NCI-H1048 (cell line): ENCODE results near the gene NIM1K.
"Not testable (repeated sequence)": the region's sequence is repeated elsewhere in the genome, so short reads cannot be mapped to it uniquely, and the experiment has no call there.

ENCODE experiments used
- DNase-seq: peaks from one replicate; lab custom pipeline; 2025; lab: John Stamatoyannopoulos, UW

Gene NIM1K

DNA sequence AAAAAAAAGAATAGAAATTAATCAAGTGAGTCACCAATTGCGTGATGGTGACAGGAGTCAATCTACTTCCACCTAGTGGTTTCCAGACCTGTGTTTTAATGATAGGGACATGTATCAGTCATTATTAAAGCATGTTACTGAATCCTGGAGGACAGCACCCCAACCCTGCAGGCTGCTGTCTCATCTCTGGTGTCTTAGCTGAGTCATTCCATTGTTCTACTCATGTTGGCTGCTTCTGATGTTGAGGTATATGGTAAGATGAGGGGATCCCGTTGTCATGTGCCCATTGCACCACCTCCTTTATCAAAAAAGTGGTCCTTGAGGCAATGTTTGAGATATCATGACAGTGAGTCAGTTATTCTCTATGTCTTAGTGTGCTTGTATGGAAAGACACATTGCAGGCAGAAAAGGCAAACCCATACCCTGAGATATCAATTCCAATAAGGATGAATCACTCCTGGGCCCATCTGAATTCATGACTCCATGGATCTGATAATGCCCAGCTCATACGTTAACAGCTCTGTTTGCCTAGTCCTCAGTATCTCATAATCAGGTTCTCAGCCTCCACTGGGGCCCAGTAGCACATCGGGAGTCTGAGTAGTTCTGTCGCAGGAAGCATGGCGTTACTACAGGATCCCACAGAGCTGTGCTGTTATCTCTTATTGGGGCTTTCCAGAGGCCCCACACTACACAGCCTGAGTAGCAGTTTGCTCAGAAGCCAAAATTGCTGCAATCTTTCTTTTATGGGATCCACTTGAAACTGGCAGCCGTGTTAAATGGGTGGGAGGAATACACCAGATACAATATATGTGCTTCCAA, 90.0 kb downstream of the NIM1K start:
- no peak for DNase-seq

DNA sequence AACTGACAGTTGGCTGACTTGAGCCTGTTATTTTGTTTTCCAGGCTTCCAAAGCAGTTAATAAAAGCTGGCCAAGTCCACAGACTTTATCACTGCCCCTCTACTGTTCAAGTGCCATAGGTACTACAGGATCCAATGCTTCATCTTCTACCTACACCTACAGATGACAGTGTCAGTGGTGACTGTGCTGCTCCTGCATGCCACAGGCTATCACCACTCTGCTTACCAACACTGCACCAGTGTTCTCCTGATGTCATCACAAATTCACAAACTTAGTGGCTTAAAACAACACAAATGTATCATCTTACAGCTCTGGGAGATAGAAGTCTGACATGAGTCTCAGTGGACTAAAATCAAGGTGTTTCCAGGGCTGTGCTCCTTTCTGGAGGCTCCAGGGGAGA, 94.6 kb downstream of the NIM1K start:
- DNase-seq: no peak

DNA sequence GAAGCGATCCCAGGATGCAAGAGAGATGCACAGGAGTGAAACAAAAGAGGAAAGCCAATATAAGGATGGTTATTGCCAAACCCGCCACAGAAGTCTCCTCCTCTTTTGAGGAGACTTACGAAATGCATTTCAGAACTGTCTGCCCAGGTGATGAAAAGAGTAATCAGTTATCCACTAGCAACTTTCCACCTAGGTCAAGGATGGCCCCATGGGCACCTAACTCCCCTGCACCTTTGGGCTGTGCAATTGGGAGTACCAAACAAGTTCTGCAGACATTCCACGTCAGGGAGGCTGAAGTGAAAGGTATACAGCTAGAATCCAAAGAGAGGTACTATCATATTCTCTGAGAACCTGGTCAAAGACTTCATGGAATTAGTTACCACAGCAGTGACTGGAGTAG, 95.5 kb downstream of the NIM1K start:
- no peak for DNase-seq

DNA sequence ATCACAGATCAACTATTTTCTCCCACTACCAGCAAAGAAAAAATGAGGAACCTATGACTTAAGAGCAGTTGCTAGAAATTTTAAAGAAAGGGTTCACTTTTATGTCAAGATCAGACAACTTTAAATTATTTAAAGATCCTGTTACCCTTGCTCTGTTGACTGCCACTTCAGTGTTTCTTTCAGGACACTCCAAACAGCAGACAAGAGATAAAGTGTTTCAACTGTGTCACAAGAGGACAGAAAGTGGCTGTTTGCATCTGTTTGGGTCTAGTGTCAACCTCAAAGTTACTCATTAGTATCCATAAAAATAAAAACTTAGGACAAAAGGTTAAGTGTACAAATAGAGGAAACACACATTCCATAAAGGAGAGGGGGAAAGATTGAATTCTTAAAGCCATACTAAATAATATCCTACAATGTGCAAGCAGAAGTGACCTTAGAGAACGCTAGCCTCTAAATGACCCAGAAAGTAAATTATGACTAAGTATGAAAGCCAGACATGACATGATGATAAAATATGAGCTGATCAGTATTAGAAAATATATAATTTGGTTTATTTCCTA, 96.3 kb downstream of the NIM1K start:
- DNase-seq: no peak

DNA sequence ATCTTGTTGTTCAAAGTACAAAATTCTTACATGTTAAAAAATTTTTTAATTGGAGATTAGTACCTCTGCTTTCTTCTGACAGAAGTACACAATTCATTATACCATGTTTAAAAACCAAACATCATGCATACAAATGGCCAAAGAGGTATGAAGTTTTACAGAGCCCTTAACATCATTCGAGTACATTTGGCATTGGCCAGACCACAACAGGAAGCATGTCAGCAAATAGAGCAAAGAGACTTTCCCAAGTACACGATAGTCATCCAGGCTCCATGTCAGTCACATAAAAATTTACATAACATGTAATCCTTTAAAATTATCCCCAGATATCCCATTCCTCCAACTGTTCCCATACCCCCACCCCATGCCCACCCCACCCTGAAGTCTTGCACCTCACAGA, 98.7 kb downstream of the NIM1K start:
- DNase-seq: no peak

DNA sequence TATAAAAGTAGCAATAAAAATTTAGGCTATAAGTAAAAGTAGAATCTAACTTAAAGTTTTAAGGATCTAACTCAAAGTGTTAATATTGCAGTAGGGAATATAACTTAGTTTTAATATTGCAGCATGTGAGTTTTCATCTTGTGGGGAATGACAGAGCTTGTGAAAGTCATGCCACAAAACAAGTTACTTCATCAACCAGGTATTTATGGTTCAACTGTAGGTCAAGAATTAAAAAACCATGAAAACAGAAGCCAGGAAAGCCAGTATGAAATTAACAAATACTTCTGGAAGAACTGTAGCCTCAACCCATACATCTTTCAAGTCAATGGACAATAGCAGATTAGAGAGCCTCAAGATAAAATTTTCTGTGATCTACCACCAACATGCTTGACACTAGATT, 102.2 kb downstream of the NIM1K start:
- no peak for DNase-seq

DNA sequence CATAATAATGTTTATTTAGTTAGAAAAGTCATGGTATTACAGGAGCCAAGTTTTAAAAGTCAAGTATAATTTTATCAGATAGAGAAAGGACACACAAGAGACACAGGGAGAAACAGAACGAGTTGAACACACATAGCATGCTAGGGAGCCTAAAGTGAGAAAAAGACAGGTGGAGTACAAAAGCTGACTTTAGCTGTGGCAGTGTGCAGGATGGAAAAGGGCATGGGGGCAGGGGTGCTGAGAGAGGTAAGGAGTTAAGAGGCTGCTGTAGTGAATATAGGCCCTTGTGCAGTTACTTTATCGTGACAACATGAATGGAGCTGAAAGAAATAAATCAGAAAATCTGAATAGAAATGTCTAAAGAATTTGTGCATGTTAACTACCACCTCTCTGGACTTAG, 103.2 kb downstream of the NIM1K start:
- DNase-seq: no peak

DNA sequence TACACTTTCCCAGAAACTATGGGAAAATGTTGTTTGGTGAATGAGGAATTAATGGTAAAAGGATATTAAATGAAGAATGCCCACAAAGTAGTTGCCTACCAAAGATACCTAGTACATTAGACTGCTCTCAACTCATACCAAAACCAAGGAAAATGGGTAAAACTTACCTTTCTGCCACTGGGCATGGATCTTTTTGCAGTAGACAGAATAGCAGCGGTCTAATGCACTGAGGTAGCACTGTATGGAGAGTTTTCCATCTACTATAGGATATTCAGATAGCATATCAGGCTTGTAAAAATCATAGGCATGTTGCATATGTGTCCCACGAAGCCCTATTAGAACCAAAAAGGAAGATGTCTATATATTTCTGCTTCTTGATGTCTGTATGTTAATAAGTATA, 104.8 kb downstream of the NIM1K start:
- no peak for DNase-seq

DNA sequence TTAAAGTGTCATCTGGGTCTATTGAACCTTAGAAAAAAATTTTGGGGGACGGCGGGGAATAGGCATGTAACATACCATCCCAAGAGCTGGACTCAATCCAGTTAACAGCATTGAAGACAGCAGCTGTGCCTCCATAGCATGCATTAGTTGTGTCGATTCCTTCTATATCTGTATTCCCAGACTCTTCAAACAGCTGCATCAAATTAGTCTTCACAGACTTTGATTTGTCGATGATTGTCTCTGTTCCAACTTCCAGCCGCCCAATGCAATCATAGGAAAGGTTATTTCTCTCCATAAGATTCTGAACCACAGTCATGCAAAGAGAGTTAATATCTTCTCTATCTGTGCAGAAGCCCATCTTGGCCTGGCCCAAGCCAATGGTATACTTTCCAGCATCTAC, 106.4 kb downstream of the NIM1K start:
- no peak for DNase-seq

DNA sequence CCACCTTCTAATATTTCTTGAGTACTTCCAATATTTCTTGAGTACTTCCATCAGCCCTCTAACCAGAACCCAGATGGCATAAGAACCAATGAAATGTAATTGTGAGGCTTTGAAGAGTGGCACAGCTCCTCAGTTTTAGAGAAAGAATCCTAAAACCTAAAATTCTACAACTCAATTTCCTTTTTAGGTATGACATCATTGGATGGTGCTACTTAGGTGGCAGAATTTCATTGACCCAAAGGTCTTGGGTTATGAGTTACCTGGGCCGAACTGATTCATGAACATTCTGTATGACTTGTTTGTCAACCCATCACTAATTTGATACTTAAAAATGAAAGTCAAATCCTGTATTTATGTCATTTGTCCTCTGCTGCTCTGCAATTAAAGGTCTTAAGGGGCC, 108.1 kb downstream of the NIM1K start:
- no peak for DNase-seq

DNA sequence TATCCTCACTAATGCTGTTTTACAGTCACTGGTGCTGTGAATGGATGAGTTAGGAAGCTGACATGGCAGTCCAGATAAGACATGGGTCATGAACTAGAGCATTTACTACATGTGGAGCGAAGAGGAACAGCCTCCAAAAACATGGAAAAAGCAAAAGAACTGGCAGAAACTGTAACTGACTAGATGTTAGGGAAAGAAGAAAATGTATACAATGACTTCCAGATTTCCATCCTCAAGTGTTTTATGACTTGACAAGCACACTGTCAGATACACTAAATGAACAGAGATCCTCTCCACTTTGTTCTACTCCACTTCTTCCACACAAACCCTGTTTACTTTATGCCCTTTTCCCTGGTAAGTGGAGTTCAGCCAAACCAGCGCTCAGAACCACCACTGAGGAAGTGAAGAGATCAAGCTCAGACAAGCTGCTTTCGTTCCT, 109.6 kb downstream of the NIM1K start:
- DNase-seq: no peak

DNA sequence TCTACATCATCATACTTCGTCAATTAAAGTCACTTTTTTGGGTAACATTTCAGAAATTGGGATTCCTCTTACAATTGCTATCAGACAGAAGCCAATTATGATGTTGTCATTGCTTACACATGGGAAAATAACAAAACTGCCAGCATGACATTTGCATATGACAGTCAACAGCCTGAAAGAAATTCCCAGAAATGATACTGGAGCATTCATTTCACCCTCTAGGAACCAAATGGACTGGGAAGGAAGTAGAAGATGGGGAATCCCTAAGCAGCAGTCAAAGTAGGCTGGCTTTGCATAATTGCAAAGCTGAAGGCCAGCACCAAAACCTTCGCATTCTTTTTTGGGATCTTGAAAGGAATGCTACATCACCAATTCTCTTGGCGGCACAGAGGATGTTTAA, 110.5 kb downstream of the NIM1K start:
- DNase-seq: no peak

DNA sequence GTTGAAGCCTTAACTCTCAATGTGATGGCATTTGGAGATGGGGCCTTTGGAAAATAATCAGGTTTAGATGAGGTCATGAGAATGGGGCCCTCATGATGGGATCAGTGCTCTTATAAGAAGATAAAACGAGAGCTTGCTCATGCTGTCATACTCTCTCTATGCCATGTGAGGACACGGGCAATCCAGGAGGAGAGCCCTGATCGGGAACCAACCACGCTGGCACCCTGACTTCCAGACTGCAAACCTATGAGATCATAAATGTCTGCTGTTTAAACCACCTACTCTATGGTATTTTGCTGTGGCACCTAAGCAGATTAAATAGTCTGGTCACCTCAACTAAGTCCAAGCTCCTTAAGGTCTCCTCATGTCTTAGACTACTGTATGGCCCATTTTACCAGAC, 111.2 kb downstream of the NIM1K start:
- DNase-seq: no peak

DNA sequence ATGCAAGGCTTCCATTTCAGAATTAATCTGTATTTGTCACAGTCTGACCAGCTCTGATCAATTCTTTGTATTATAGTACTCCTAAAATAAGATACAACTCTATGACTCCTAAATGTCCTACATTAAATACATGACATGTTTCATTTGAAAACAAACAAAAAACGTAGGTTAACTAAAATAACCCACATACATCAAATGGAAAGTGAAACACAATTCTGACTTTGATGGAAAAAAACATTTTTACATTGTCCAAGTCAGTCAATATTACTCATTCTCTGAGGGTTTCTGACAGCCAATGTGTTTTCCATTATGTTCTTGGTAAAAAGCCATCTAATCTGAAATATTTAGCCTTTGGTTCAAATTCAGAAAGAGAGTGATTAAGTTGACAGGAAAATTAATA, 112.5 kb downstream of the NIM1K start:
- DNase-seq: no peak

DNA sequence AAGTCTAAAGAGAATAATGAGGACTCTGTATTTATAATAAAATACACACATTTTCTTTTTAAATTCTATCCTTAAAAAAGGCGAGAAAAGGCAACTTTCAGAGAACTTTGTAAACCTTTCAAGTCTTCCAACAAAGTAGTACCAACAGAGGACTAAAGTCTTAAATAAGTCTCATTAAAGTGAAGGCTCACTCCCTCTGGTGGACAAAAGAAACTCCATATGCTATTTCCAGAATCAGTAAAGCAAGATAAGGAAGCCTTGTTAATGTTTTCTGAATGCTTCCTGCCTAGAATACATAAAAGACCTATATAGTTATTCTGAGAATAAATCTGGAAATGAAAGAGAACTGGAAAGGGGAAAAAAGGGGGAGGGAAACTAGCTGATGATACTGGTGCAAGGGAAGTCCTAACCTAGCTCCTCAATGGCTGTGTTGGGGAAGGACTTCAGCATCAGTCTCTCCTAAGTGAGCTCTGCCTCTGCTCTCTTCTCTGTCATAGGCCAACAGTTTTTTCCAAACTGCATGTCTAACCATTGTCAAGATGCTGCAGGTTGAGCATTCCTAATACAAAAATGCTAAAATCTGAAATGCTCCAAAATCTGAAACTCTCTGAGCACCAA, 114.0 kb downstream of the NIM1K start:
- DNase-seq: no peak

DNA sequence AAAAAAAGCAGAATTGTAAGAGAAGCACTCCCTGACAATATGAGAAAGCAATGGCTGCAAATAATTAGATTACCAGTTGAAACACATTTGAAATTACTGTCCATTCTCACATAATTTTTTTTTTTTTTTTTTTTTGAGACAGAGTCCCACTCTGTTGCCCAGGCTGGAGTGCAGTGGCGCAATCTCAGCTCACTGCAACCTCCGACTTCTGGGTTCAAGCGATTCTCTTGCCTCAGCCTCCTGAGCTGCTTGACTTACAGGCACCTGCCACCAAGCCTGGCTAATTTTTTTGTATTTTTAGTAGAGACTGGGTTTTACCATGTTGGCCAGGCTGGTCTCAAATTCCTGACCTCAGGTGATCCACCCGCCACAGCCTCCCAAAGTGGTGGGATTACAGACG, 114.9 kb downstream of the NIM1K start:
- DNase-seq: not testable (repeated sequence)

DNA sequence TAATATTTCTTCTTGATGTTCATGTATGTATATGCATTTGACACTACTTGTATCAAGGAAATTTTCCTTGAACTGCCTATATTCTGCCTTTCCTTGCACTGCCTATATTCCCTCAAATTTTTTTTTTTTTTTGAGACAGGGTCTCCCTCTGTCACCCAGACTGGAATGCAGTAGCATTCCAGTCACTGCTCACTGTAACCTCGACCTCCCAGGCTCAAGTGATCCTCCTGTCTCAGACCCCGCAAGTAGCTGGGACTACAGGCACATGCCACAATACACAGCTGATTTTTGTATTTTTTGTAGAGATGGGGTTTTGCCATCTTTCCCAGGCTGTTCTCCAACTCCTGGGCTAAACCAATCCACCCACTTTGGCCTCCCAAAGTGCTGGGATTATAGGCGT, 117.1 kb downstream of the NIM1K start:
- no peak for DNase-seq

DNA sequence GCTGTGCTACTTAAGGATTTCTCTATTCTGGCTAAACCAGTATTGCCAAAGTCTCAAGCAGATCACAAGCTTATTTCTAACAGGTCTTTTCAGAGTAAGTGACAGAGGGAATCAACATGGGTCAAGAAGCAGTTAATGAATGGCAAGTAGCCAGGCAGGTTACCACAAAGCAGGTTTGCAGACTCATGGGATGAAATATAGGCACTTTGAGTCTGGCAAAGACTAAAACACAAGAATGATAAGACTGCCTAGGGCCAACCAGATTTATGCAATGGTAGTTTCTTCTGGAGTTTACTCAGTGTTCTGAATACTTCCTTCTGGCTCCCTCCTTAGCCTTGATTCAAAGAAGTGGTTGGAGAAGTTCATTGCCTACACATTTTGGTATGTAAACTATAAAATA, 117.6 kb downstream of the NIM1K start:
- DNase-seq: no peak

DNA sequence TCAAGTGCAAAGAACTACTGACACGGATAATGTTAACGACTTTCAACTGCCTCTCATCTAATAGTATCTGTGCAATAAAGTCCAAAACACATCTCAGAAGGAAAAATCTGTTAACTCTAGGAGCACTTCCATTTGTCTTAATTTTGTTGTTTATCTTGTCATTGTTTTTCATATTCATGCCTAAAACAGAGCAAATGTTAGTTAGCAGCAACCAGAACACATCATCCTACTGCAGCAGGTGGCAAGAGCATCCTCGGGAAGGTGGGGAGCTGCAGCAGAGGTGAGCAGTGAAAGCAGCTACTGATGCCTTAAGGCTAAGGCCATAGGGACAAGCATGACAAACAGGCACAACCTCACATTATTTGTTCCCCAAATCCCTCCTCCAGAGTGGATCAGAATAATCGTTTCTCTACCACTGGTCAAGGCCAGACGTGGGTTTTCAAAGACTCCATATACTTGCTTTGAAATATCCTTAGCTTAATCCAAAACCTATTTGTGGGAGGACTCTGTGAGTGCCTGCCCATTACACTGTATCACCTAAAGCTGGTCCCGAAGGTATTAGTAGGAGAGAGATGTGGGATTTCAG, 120.1 kb downstream of the NIM1K start:
- DNase-seq: no peak

DNA sequence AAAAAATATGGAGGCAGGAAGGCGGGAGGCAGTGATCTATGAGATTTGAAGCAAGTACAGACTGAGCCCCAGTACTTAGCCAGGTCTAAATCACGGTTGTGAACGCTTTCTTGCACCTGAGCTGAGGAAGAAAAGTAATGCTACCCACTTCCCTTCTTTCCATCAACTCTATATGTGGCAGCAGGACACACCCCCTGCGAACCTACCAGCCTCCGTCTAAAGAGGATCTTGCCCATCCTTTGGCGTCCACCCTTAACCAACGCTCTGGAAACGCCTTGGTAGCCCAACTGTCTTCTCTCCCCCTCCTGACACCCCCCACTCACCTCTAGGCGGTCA, 120.6 kb downstream of the NIM1K start:
- DNase-seq: no peak

DNA sequence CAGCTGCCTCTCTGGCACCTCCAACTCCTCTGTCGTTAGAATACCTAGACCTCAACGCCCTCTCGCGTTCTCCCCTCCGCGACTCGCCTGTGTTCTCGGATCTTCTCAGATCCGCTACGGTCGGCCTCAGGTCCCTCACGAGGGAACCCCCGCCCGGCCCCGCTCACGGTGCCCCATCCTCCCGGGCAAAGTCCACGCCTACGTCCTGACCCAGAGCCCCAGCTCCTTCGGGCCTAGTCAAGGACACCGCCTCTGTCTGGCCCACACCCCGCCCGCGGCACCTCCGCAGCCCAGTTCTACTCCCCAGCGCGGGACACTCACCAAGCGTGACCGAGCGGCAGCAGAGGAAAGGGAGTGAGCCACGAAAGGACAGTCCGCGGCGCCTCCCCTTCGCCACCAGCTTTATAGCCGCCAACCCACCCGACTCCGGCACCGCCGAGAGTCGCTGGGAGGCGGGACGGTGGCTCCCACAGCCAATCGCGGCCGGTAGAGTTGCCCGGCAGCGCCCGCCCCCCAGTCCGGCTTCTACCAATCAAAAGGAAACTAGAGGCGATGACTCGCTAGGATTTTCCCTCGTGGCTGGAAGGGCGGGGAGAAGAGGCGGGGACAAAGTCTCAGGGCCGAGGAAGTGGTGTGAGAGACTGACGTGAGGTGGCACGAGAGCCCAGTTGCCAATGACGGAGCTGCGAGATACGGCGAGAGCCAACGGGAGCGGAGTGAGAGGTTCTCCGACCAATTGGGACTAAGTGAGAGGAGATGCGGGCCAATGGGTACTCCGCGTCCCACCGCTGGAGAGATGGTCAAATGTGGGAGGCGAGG, 121.2 kb downstream of the NIM1K start, which contains the start of gene HMGCS1:
Gene HMGCS1, minus strand, starts transcription at position 378 of the 819 bp plus-strand sequence. CDS start 14,447 bp downstream, outside the sequence.
- DNase-seq: peak; percentile 98

DNA sequence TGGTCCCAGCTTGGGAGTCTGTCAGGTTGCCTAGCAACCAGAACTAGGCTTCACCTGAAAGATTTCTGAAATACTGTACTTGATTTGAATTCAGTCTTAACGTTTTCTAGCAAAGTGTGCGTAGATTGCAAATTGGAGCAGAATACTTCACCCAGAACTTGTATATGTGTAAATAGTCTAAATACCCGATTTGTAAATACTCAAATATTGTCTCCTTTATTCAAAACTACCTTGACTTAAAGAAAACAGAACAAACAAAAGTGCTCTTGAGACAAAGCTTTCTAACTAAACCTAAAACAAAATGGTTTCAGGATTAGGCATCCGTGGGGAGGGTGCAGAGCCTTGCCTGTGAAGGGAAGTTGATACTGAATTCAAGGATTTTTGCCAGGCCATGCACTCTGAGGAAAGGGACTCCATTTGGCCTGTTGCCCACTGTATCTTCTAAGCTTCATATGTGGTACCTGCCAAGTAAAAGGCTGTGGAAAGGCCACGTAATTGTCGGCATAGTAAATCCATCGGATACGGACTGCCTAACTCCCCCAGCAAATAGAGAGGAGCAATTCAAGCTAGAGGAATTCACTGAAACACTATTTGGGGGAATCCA, 121.9 kb downstream of the NIM1K start:
- no peak for DNase-seq
